BJ (cell line): ENCODE results near the gene LDB1. TPM values are rescaled to one million over a fixed set of nuclear protein-coding genes. Genes with fewer than 3 reads are reported as not detected.

ENCODE experiments used
- CTCF ChIA-PET: fragments of 350-600 bp; formaldehyde crosslinking; extraction: SDS; loops from one replicate; lab custom pipeline; 2021; ENCODE audit warnings: antibody characterized with exemption, inconsistent platforms; lab: Yijun Ruan, JAX
- POLR2A ChIA-PET: fragments of 300-600 bp; sonication (Branson Sonifier 250); formaldehyde crosslinking; extraction: SDS; loops from one replicate; lab custom pipeline; 2021; ENCODE audit warnings: antibody characterized with exemption; lab: Charles Lee
- DNase-seq: peaks from one replicate; pipeline ENCODE4 v3.0.0-alpha.2; 2011; ENCODE audit warnings: low read depth
- H3K27me3 ChIP-seq: 2 replicates; pipeline ENCODE4 v1.6.0; 2011; ENCODE audit warnings: low read length; ENCODE audit not compliant: control insufficient read depth, insufficient read depth
- H3K36me3 ChIP-seq: 2 replicates; pipeline ENCODE4 v1.5.1; 2011; ENCODE audit warnings: low read length; ENCODE audit not compliant: control insufficient read depth, insufficient read depth
- H3K4me3 ChIP-seq: 2 replicates; pipeline ENCODE4 v1.5.1; 2011; ENCODE audit warnings: low read depth, mild to moderate bottlenecking, control low read depth, low read length
- CTCF ChIP-seq: IDR thresholded peaks from 2 replicates; pipeline ENCODE4 v1.5.1; 2011; ENCODE audit warnings: low read depth, mild to moderate bottlenecking, control low read depth, inconsistent platforms, low read length, moderate library complexity; ENCODE audit not compliant: insufficient read depth
- polyA plus RNA-seq: library from polyadenylated mRNA; depleted of rRNA; stranded (reverse); fragments of >200 nt; gene quantifications from 2 replicates; pipeline ENCODE4 v1.2.3, GENCODE V29; 2011

Gene LDB1
- polyA plus RNA-seq, 1 experiment, result 115 TPM

DNA sequence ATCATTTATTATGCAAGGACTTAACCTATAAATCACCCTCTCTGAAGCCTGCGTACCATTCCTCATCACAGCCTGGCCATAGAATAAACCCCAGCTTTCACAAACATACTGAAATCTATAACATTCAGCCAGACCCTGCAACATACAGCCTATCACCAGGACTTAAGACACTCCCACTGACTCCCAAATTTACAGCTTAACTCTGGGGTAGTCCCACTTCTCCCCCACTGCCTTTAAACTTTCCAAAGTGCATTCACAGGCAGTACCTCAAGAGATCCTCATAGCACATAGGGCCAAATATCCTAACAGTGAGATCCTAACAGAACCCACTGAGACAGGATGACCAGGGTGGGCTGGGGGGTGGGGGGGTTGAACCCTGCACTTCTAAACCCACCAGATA lies 3.5 kb downstream of the LDB1 start:
- H3K4me3 ChIP-seq, result no peak overlapping the region; the same call in 1 of the 2 replicates
- ChIA-PET CTCF (interaction anchor here (1.2 to 1.7 kb wide), 2 partner anchors 29 to 287 kb away, joined by 3 read pairs; no protein-coding TSS in a partner anchor), POLR2A (no interaction called here)

GRCh38 chr10:102115775-102116174 lies 4.4 kb downstream of the LDB1 start:
- no peak for TF ChIP-seq CTCF
- Histone ChIP-seq H3K36me3 (peaks cover 7% of the 10 kb centered on the region), H3K27me3 (no peaks in the 10 kb centered on the region), H3K4me3 (no peak overlapping the region; the same call in 1 of the 2 replicates)
- no peak for DNase-seq
- ChIA-PET POLR2A (no interaction called here), CTCF (interaction anchor here (1.1 to 1.7 kb wide), 4 partner anchors 11 to 288 kb away, joined by 3 to 5 read pairs (median 3); no protein-coding TSS in a partner anchor)

More for the DNA sequence above, 3.5 kb downstream of the LDB1 start:
- Histone ChIP-seq H3K36me3 (no peaks in the 10 kb centered on the region; the same call in none of the 2 replicates), H3K27me3 (no peaks in the 10 kb centered on the region)
- no peak for DNase-seq
- no peak for TF ChIP-seq CTCF

GRCh38 chr10:102114861-102115618 lies 5.1 kb downstream of the LDB1 start:
- no peak for TF ChIP-seq CTCF
- ChIA-PET CTCF (interaction anchor here (0.6 to 2.1 kb wide), 5 partner anchors 10 to 225 kb away, joined by 3 to 7 read pairs (median 5); no protein-coding TSS in a partner anchor), POLR2A (interaction anchor here (1.1 kb wide), 1 partner anchor 13 kb away, joined by 3 read pairs; no protein-coding TSS in a partner anchor)
- Histone ChIP-seq H3K27me3 (no peaks in the 10 kb centered on the region), H3K4me3 (peak overlapping the region; percentile 73), H3K36me3 (peaks cover 14% of the 10 kb centered on the region)
- no peak for DNase-seq

DNA sequence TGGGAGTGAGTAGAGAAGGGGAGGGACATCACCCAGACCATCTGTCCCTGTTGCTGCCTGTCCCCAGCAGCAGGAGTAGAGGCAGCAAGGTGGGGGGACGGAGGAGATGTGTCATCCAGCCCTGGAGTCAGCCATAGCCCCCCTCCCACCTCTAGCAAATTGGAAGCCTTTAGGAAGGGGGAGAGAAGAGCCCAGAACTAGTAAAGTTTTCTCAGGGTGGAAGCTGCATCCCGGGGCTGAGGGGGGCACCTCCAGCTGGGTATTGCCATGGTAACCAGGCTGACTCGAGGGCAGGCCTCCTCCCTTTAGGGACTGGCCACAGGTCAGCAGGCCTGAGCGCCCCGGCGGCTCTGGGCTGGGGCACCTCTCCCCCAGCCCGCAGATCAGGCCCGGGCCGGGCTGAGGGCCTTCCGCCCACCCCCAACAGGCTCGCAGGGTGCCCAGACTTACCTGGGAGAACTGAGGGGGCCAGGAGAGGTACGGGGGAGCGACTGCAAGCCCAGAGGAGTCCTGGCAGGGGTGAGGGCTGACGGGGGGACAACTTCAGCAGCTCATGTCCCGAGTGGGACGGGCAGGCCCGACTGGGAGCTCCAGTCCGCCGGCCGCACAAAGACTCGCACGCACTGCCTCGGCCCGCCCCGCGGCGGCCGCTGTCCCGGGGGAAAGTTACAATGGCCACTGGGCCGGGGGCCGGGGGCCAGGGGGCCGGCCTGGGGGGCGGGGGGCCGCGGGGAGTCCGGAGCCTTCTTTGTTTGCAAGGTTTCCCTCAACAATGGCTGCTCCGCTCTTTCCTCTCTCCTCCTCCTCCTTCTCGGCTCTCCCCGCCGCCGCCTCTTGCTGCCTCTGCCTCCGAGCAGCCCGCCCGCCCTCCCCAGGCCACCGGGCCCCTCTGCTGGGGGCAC lies 6.0 kb downstream of the LDB1 start:
- Histone ChIP-seq H3K4me3 (peak overlapping the region; percentile 73), H3K27me3 (no peaks in the 10 kb centered on the region), H3K36me3 (peaks cover 22% of the 10 kb centered on the region)
- TF ChIP-seq CTCF, result no peak
- no peak for DNase-seq
- CTCF ChIA-PET, result interaction anchor here (0.6 to 2.1 kb wide), 7 partner anchors 11 to 224 kb away, joined by 3 to 7 read pairs (median 4); no protein-coding TSS in a partner anchor
- POLR2A ChIA-PET, result interaction anchor here (0.6 to 1.1 kb wide), 2 partner anchors 12 to 600 kb away, joined by 3 read pairs; partner anchors contain the start of gene SFXN2
